ENCODE measurements around the gene ACAD8.

DNA sequence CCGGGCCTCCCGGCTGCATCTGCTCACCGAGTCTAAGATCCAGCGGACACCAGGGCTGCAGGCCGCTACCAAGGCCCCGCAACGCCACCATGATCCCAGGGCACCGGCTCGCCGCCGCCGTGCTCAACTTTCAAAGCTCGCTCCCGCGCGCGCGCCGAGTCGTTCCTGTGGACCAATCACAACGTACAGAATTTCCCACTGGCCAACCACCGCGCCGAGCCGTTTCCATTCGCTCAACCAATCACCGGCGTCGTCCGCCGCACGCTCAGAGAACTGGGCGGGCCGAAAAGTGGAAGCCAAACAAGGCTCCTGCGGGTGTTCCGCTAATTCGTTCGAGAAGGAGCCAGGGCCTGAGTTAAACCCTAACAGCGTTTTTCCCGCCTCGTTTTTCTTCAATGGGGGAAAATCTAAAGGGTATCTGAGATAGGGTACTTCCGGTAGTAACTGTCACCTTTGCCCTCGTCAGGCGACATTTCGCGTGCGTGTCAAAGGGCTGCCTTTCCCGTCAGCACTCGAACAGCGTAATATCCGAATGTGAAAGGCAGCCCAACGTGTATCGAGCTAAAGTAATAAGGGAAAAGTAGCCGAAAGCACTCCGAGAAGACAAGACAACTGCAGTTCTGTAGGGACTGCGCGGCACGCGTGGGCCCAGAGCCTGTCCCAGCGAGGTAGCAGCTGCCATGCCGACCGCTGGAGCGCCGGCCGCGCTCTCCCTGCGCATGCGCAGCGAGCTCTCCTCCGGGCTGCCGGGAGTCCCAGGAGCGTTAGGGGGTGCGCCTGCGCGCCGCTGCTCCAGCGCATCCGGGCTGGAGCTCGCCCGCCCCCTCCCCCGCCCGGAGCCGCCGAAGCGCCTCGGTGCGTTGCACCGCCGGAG lies 29.3 kb upstream of the ACAD8 start, which contains the start of the genes NCAPD3 and VPS26B:
- TF ChIP-seq POLR2AphosphoS5 (IDR thresholded peaks at IDR 0.05; ENCODE audit: low read depth, low read length) (peak; percentile 79), TAF1 (IDR thresholded peaks at IDR 0.05; ENCODE audit: borderline replicate concordance, low read depth, low read length) (0 out of 2 replicates have a peak, but pooled peaks have one; percentile 43)
